Panc1 (cell line): Measurements from ENCODE around the gene GAPDH. TPM values are rescaled to one million over a fixed set of nuclear protein-coding genes. Genes with fewer than 3 reads are reported as not detected.

ENCODE experiments used
- ATAC-seq: fragments of 200-7000 bp; cut with Tn5 transposase; 2 replicates; pipeline ENCODE4 v1.9.1; 2020; ENCODE audit warnings: mild to moderate bottlenecking, moderate library complexity
- BruUV-seq: library from RNA; stranded (reverse); fragments of 400-500 nt; replicated peaks from 2 replicates; lab custom pipeline; 2021; lab: Mats Ljungman, UMichigan
- CTCF ChIA-PET: fragments of 300-600 bp; sonication (Branson Sonifier 250); formaldehyde crosslinking; loops from one replicate; lab custom pipeline; 2022; ENCODE audit warnings: antibody characterized with exemption; lab: Charles Lee
- POLR2A ChIA-PET: fragments of 300-600 bp; sonication (Branson Sonifier 250); formaldehyde crosslinking; loops from one replicate; lab custom pipeline; 2022; ENCODE audit warnings: antibody characterized with exemption; lab: Charles Lee
- DNase-seq: peaks from one replicate; pipeline ENCODE4 v3.0.0-alpha.2; 2010; ENCODE audit warnings: low read depth, low spot score
- H3K27ac ChIP-seq: 2 replicates; pipeline ENCODE4 v1.5.1; 2011; ENCODE audit warnings: mild to moderate bottlenecking, low read length, inconsistent platforms
- H3K27me3 ChIP-seq: fragments of 200-500 bp; sonication (Bioruptor generic); 2 replicates; pipeline ENCODE4 v1.6.0; 2014; ENCODE audit warnings: low read length, inconsistent platforms; ENCODE audit not compliant: control insufficient read depth, insufficient read depth
- H3K36me3 ChIP-seq: fragments of 200-500 bp; sonication (Bioruptor generic); 2 replicates; pipeline ENCODE4 v1.5.1; 2014; ENCODE audit warnings: inconsistent platforms, mild to moderate bottlenecking, low read length, moderate library complexity; ENCODE audit not compliant: control insufficient read depth, insufficient read depth
- H3K4me1 ChIP-seq: 2 replicates; pipeline ENCODE4 v1.5.1; 2011; ENCODE audit warnings: inconsistent platforms, mild to moderate bottlenecking, low read length, moderate library complexity; ENCODE audit not compliant: control insufficient read depth, insufficient read depth
- H3K4me3 ChIP-seq, 2 experiments: 2 replicates each; pipeline ENCODE4 v1.5.1; 2011 to 2012; ENCODE audit warnings: low read depth in 2 of 2, low read length in 2 of 2, mild to moderate bottlenecking in 2 of 2, inconsistent platforms in 1 of 2, moderate library complexity in 1 of 2
- H3K9me3 ChIP-seq: fragments of 200-500 bp; sonication (Bioruptor generic); 2 replicates; pipeline ENCODE4 v1.5.1; 2014; ENCODE audit warnings: low read depth, mild to moderate bottlenecking, inconsistent platforms, low read length, moderate library complexity; ENCODE audit not compliant: control insufficient read depth, insufficient read depth
- CTCF ChIP-seq: fragments of 450-650 bp; IDR thresholded peaks from 2 replicates; pipeline ENCODE4 v1.5.1; 2017; ENCODE audit warnings: mild to moderate bottlenecking
- POLR2AphosphoS5 ChIP-seq: IDR thresholded peaks from 2 replicates; pipeline ENCODE4 v1.6.1; 2012; ENCODE audit warnings: mild to moderate bottlenecking, low read depth, low read length, moderate library complexity
- REST ChIP-seq, 2 experiments: IDR thresholded peaks; 2 replicates each; pipeline ENCODE4 v1.6.1; 2011 to 2012; ENCODE audit warnings: low read depth in 2 of 2, control low read depth in 1 of 2, low read length in 1 of 2, mild to moderate bottlenecking in 1 of 2, moderate library complexity in 1 of 2; ENCODE audit not compliant: insufficient read depth in 1 of 2
- SIN3A ChIP-seq: IDR thresholded peaks from 2 replicates; pipeline ENCODE4 v1.6.1; 2012; ENCODE audit warnings: low read depth, mild to moderate bottlenecking, low read length, moderate library complexity, borderline replicate concordance; ENCODE audit not compliant: insufficient read depth
- TCF7L2 ChIP-seq: IDR thresholded peaks from 2 replicates; pipeline ENCODE4 v1.6.1; 2011; ENCODE audit warnings: mild to moderate bottlenecking, low read depth, low read length, inconsistent platforms
- in situ Hi-C: cut with HindIII; loops from 2 replicates; pipeline ENCODE4 v1.10.0; 2016; ENCODE audit warnings: low sequenced_read_pairs, low pct_unique_long_range_greater_than_20kb
- intact Hi-C: fragments of 100-400 bp; cut with micrococcal nuclease; formaldehyde crosslinking; loops from one replicate; pipeline ENCODE4 v1.10.0; 2022; ENCODE audit not compliant: unreplicated experiment
- total RNA-seq: library from RNA; stranded (reverse); gene quantifications from one replicate; pipeline ENCODE4 v1.2.1, GENCODE V29; 2021; ENCODE audit not compliant: unreplicated experiment

GAPDH gene
- total RNA-seq, 1 experiment from 2014 or later = 2,912 TPM

GRCh38 chr12:6542209-6543009 is 8.1 kb downstream of the GAPDH start:
- BruUV-seq = no TSS peak
- Histone ChIP-seq H3K27me3 (no peaks in the 10 kb centered on the region), H3K27ac (no peak overlapping the region), H3K9me3 (no peaks in the 10 kb centered on the region), H3K4me1 (peaks cover 27% of the 10 kb centered on the region), H3K4me3 (no peak overlapping the region), H3K36me3 (no peaks in the 10 kb centered on the region)
- in situ Hi-C loops (no loop called here), intact Hi-C loops (no loop called here)
- ChIA-PET POLR2A (no interaction called here), CTCF (interaction anchor here (0.5 kb wide), 1 partner anchor 100 kb away, joined by 3 read pairs; no protein-coding TSS in a partner anchor)
- DNase-seq (no peak), ATAC-seq (no peak)
- TF ChIP-seq REST (IDR thresholded peaks at IDR 0.05; ENCODE audit: insufficient read depth in 1 of 2, low read depth in 2 of 2, low read length in 1 of 2) = no peak
- TF ChIP-seq CTCF = no peak
- no peak for TF ChIP-seq TCF7L2

GRCh38 chr12:6546016-6546415 is 11.7 kb downstream of the GAPDH start:
- Histone ChIP-seq H3K9me3 (no peaks in the 10 kb centered on the region), H3K4me1 (no peaks in the 10 kb centered on the region), H3K27ac (no peak overlapping the region), H3K36me3 (no peaks in the 10 kb centered on the region), H3K27me3 (no peaks in the 10 kb centered on the region), H3K4me3 (no peak overlapping the region)
- TF ChIP-seq REST (IDR thresholded peaks at IDR 0.05; ENCODE audit: insufficient read depth in 1 of 2, low read depth in 2 of 2, low read length in 1 of 2) = no peak
- no peak for TF ChIP-seq POLR2AphosphoS5
- TF ChIP-seq CTCF = no peak
- no peak for TF ChIP-seq TCF7L2
- TF ChIP-seq SIN3A = no peak
- intact Hi-C loops (no loop called here), in situ Hi-C loops (no loop called here)
- CTCF ChIA-PET = interaction anchor here (1.0 kb wide), 1 partner anchor 307 kb away, joined by 3 read pairs; no protein-coding TSS in a partner anchor
- DNase-seq (no peak), ATAC-seq (no peak)
- POLR2A ChIA-PET = no interaction called here
- BruUV-seq = no TSS peak
